Progenitor cell of endocrine pancreas (in vitro differentiated cells): ENCODE results near the gene TAF11L14. TPM values are rescaled to one million over a fixed set of nuclear protein-coding genes. Genes with fewer than 3 reads are reported as not detected.
"Not testable (repeated sequence)": the region's sequence is repeated elsewhere in the genome, so short reads cannot be mapped to it uniquely, and the experiment has no call there.

ENCODE experiments used
- DNase-seq: peaks from one replicate; pipeline ENCODE4 v3.0.0; 2021; ENCODE audit warnings: low spot score; ENCODE audit not compliant: unreplicated experiment
- H3K27ac Mint-ChIP-seq: 2 replicates; pipeline ENCODE4 v1.8.0; 2021; ENCODE audit warnings: mild to moderate bottlenecking, moderate library complexity, mixed read lengths
- H3K27me3 Mint-ChIP-seq: 2 replicates; pipeline ENCODE4 v1.8.0; 2021; ENCODE audit warnings: mixed read lengths
- H3K36me3 Mint-ChIP-seq: 2 replicates; pipeline ENCODE4 v1.8.0; 2022; ENCODE audit warnings: mixed read lengths; ENCODE audit not compliant: insufficient read depth
- H3K4me1 Mint-ChIP-seq: 2 replicates; pipeline ENCODE4 v1.8.0; 2021; ENCODE audit warnings: low read depth, mixed read lengths
- H3K4me3 Mint-ChIP-seq: 2 replicates; pipeline ENCODE4 v1.8.0; 2021; ENCODE audit warnings: low read depth, mild to moderate bottlenecking, moderate library complexity, mixed read lengths
- H3K9me3 Mint-ChIP-seq: 2 replicates; pipeline ENCODE4 v1.8.0; 2021; ENCODE audit warnings: low read depth, mixed read lengths
- total RNA-seq: library from RNA; stranded (reverse); gene quantifications from 2 replicates; pipeline ENCODE4 v1.2.1, GENCODE V29; 2021
- TF ChIP-seq, protein P1 (sequence below): fragments of 200-600 bp; sonication (generic); IDR thresholded peaks from one replicate; pipeline ENCODE4 v1.5.0; 2021; ENCODE audit warnings: antibody characterized with exemption, mild to moderate bottlenecking; ENCODE audit not compliant: unreplicated experiment

TAF11L14 gene
- total RNA-seq, 1 donor from 2014 or later, result not detected

DNA sequence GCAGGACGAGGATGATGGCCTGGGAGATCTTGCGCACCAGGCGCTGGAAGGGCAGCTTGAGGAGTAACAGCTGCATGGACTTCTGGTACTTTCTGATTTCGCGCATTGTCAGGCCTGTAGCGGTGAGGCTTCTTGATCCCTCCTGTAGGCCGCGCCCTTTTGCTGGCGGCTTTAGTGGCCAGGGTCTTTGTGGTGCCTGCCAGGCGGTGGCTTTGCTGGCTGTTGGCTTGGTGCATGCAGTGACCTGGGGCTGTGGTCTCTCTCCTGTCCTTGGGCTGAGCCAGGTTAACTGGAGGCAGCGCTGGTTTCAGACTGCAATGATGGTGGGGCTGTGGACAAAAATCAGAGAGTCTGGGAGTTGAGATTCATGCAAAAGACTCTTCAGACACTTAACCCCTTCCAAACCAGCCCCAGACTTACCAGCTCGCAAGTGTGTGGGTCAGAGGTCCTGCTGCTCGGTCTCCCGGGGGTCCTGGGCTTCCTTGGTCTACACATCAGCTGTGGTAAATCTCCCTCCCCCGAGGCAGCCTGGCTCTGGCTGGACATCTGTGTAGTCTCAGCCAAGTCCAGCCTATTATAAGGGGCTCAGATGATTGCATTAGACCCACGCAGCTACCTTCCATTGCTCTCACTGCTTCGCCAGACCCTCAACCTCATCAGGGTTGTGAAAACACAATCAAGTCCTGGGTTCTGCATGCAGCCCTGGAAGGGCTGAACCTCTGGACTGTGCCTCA lies 19.2 kb upstream of the TAF11L14 start:
- Mint-ChIP-seq H3K27ac (no peak overlapping the region), H3K36me3 (no peaks in the 10 kb centered on the region), H3K4me3 (no peak overlapping the region), H3K4me1 (no peaks in the 10 kb centered on the region), H3K9me3 (no peaks in the 10 kb centered on the region), H3K27me3 (no peaks in the 10 kb centered on the region)
- TF ChIP-seq, protein P1, sequence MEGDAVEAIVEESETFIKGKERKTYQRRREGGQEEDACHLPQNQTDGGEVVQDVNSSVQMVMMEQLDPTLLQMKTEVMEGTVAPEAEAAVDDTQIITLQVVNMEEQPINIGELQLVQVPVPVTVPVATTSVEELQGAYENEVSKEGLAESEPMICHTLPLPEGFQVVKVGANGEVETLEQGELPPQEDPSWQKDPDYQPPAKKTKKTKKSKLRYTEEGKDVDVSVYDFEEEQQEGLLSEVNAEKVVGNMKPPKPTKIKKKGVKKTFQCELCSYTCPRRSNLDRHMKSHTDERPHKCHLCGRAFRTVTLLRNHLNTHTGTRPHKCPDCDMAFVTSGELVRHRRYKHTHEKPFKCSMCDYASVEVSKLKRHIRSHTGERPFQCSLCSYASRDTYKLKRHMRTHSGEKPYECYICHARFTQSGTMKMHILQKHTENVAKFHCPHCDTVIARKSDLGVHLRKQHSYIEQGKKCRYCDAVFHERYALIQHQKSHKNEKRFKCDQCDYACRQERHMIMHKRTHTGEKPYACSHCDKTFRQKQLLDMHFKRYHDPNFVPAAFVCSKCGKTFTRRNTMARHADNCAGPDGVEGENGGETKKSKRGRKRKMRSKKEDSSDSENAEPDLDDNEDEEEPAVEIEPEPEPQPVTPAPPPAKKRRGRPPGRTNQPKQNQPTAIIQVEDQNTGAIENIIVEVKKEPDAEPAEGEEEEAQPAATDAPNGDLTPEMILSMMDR, result no peak
- no peak for DNase-seq

DNA sequence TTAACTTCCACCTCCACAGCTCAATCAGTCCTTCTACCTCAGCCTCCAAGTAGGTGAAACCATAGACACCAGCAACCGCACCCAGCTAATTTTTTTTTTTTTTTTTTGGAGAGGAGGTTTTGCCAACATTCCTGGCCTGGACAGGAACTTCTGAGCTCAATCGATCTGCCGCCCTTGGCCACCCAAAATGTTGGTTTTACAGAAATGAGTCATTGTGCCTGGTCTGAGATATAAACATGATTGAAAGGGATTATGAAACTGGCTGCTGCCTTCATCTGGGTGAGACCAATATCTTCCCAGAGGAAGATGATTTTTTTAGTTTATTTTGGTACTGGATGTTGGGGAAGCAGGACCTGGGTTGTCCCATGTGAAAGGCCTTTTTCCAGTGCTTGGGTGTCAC lies 14.9 kb upstream of the TAF11L14 start:
- Mint-ChIP-seq H3K27me3 (no peaks in the 10 kb centered on the region), H3K4me3 (no peak overlapping the region), H3K9me3 (no peaks in the 10 kb centered on the region), H3K27ac (no peak overlapping the region), H3K36me3 (no peaks in the 10 kb centered on the region), H3K4me1 (no peaks in the 10 kb centered on the region)
- no peak for DNase-seq
- TF ChIP-seq, protein P1, result no peak

DNA sequence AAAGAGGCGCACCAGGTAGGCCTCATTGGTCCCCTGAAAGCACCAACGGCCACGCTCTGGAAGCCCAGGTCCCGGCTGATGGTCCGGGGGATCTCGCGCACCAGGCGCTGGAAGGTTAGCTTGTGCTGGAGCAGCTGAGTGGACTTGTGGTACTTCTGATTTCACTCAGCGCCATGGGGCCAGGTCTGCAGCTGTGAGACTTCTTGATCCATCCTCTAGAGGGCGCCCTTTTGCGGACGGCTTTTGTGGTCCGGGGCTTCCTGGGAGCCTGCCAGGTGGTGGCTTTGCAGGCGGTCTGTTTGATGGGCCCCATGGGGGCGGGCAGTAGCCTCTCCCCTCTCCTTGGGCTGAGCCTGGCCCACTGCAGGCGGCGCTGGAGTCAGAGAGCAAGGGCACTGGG lies 13.6 kb upstream of the TAF11L14 start:
- Mint-ChIP-seq H3K27me3 (no peaks in the 10 kb centered on the region), H3K27ac (no peak overlapping the region), H3K36me3 (no peaks in the 10 kb centered on the region), H3K9me3 (no peaks in the 10 kb centered on the region), H3K4me1 (no peaks in the 10 kb centered on the region), H3K4me3 (no peak overlapping the region)
- DNase-seq, result no peak
- TF ChIP-seq, protein P1, result peak; percentile 21

DNA sequence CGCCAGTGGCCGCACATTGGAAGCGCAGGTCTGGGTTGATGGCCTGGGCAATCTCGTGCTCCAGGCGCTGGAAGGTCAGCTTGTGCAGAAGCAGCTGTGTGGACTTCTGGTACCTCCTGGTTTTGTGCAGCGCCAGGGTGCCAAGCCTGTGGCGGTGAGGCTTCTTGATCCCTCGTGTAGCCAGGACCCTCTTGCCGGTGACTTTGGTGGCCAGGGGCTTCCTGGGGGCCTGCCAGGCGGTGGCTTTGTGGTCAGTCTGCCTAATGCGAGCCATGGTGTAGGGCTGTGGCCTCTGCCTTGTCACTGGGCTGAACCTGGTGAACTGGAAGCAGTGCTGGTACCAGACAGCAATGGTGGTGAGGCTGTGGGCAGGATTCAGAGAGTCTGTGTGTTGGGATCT lies 8.6 kb upstream of the TAF11L14 start:
- Mint-ChIP-seq H3K27me3 (no peaks in the 10 kb centered on the region), H3K4me3 (no peak overlapping the region), H3K36me3 (no peaks in the 10 kb centered on the region), H3K27ac (no peak overlapping the region), H3K4me1 (no peaks in the 10 kb centered on the region), H3K9me3 (no peaks in the 10 kb centered on the region)
- TF ChIP-seq, protein P1, result no peak
- DNase-seq, result no peak

DNA sequence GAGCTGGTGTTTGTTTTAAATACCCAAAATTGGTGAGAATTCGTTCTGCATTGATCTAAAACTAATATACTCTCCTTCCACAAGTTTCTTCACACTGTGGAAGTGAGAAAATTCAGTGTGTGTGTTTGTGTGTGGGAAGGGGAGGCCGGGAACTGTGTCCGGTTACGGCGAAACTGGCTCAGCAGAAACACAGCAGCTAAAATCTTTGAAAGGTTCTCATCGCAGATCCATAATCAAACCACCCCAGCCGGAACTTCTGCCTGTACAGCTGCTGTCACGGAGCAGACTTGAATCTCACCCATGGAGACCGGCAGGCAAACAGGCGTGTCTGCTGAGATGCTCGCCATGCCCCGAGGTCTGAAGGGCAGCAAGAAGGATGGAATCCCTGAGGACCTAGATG lies 2.5 kb upstream of the TAF11L14 start, which contains the start of gene TAF11L13:
Gene TAF11L13 (plus strand): TSS at position 301 of the 400 bp plus-strand sequence.
- not testable (repeated sequence) for H3K4me1 Mint-ChIP-seq, H3K36me3 Mint-ChIP-seq, DNase-seq, H3K9me3 Mint-ChIP-seq, H3K4me3 Mint-ChIP-seq, H3K27me3 Mint-ChIP-seq
- peak within 1 kb of the TSS; percentile 39 for H3K27ac Mint-ChIP-seq

DNA sequence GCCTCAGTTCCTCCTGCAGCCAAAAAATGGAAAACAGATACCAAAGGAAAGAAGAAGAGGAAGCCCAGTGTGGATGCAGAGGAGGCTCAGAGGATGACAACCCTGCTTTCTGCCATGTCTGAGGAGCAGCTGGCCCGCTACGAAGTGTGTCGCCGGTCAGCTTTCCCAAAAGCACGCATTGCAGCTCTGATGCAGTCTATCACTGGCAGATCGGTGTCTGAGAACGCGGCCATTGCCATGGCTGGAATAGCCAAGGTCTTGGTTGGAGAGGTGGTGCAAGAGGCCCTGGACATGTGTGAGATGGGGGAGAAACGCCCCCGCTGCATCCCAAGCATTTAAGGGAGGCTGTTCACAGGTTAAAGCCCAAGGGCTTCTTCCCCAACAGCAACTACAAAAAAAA lies 15.0 kb downstream of the TAF11L14 start:
- H3K9me3 Mint-ChIP-seq, DNase-seq, H3K27ac Mint-ChIP-seq, H3K27me3 Mint-ChIP-seq, H3K4me3 Mint-ChIP-seq, H3K36me3 Mint-ChIP-seq, H3K4me1 Mint-ChIP-seq: not testable (repeated sequence)

DNA sequence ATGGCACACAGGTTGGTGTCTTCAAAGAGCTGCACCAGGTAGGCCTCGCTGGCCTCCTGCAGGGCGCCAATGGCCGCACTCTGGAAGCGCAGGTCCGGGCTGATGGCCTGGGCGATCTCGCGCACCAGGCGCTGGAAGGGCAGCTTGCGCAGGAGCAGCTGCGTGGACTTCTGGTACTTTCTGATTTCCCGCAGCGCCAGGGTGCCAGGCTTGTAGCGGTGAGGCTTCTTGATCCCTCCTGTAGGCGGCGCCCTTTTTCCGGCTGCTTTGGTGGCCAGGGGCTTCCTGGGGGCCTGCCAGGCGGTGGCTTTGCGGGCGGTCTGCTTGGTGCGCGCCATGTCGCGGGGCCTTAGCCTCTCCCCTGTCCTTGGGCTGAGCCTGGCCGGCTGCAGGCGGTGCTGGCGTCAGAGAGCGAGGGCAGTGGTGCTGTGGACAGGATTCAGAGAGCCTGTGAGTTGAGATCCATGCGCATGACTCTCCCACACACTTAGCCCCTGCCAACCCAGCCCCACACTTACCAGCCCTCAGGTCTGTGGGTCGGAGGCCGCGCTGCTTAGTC lies 21.0 kb downstream of the TAF11L14 start:
- not testable (repeated sequence) for H3K4me1 Mint-ChIP-seq

More for the DNA sequence above, 21.0 kb downstream of the TAF11L14 start:
- not testable (repeated sequence) for H3K4me3 Mint-ChIP-seq, H3K27ac Mint-ChIP-seq, H3K9me3 Mint-ChIP-seq, DNase-seq, H3K36me3 Mint-ChIP-seq, H3K27me3 Mint-ChIP-seq
